GM19395 (cell line): ENCODE measurements around the gene GAB2.

ENCODE experiments used
- ATAC-seq: cut with Tn5 transposase; IDR thresholded peaks from one replicate; pipeline ENCODE4 v1.9.1; 2021; ENCODE audit warnings: mild to moderate bottlenecking, moderate library complexity; ENCODE audit not compliant: unreplicated experiment

GAB2 gene

GRCh38 chr11:78402847-78403246 is 14.8 kb downstream of the GAB2 start:
- no peak for ATAC-seq

- no peak for ATAC-seq
Measured at GRCh38 chr11:78400702-78401101, 16.9 kb downstream of the GAB2 start.

- ATAC-seq: no peak
Measured at GRCh38 chr11:78400116-78400515, 17.5 kb downstream of the GAB2 start.

GRCh38 chr11:78399136-78399535 is 18.5 kb downstream of the GAB2 start:
- no peak for ATAC-seq

- no peak for ATAC-seq
Measured at GRCh38 chr11:78398715-78399114, 18.9 kb downstream of the GAB2 start.

- ATAC-seq: no peak
Measured at GRCh38 chr11:78397398-78397797, 20.2 kb downstream of the GAB2 start.

- no peak for ATAC-seq
Measured at GRCh38 chr11:78395597-78395996, 22.0 kb downstream of the GAB2 start.

GRCh38 chr11:78392854-78393253 is 24.8 kb downstream of the GAB2 start:
- ATAC-seq: no peak

GRCh38 chr11:78391424-78391823 is 26.2 kb downstream of the GAB2 start:
- no peak for ATAC-seq

- no peak for ATAC-seq
Measured at GRCh38 chr11:78390809-78391208, 26.8 kb downstream of the GAB2 start.

GRCh38 chr11:78386215-78386941 is 31.2 kb downstream of the GAB2 start:
- ATAC-seq: no peak

GRCh38 chr11:78385205-78385604 is 32.4 kb downstream of the GAB2 start:
- no peak for ATAC-seq

GRCh38 chr11:78384231-78384630 is 33.4 kb downstream of the GAB2 start:
- ATAC-seq: no peak

- ATAC-seq: no peak
Measured at GRCh38 chr11:78381865-78382264, 35.8 kb downstream of the GAB2 start.

GRCh38 chr11:78380615-78381051 is 37.0 kb downstream of the GAB2 start:
- no peak for ATAC-seq

- ATAC-seq: no peak
Measured at GRCh38 chr11:78379039-78379670, 38.5 kb downstream of the GAB2 start.

GRCh38 chr11:78377625-78378418 is 39.8 kb downstream of the GAB2 start:
- ATAC-seq: no peak

- ATAC-seq: no peak
Measured at GRCh38 chr11:78376858-78377257, 40.8 kb downstream of the GAB2 start.

GRCh38 chr11:78374917-78375316 is 42.7 kb downstream of the GAB2 start:
- ATAC-seq: no peak

- ATAC-seq: no peak
Measured at GRCh38 chr11:78373689-78374088, 43.9 kb downstream of the GAB2 start.

GRCh38 chr11:78372114-78372768 is 45.4 kb downstream of the GAB2 start:
- no peak for ATAC-seq
